Lung (tissue), 12 donors: ENCODE measurements around the gene RREB1. TPM values are rescaled to one million over a fixed set of nuclear protein-coding genes. Genes with fewer than 3 reads are reported as not detected.
A peak's percentile ranks its signal among the peaks of the same experiment; 100 is the strongest.

Experiments
- ATAC-seq: fragments of 200-7000 bp; cut with Tn5 transposase; one replicate; pipeline ENCODE4 v1.9.1; 2020; ENCODE audit warnings: moderate number of reproducible peaks; ENCODE audit not compliant: insufficient read depth, low FRiP score
- DNase-seq, 3 donors: peaks; one replicate each; pipeline ENCODE4 v3.0.0-alpha.2; 2013 to 2017
- H3K27ac ChIP-seq, 2 donors: one replicate each; pipeline ENCODE4 v1.5.1; 2013; ENCODE audit warnings: mild to moderate bottlenecking in 2 of 2, moderate library complexity in 2 of 2, control low read depth in 1 of 2, inconsistent platforms in 1 of 2, low read depth in 1 of 2, low read length in 1 of 2
- H3K27me3 ChIP-seq, 3 donors: one replicate each; pipeline ENCODE4 v1.5.1; 2013; ENCODE audit warnings: low read length in 2 of 3; ENCODE audit not compliant: control insufficient read depth in 3 of 3, insufficient read depth in 3 of 3
- H3K36me3 ChIP-seq, 4 donors: one replicate each; pipeline ENCODE4 v1.5.1; 2013; ENCODE audit warnings: low read length in 4 of 4, mild to moderate bottlenecking in 1 of 4, moderate library complexity in 1 of 4; ENCODE audit not compliant: control insufficient read depth in 4 of 4, insufficient read depth in 4 of 4
- H3K4me1 ChIP-seq, 5 donors: one replicate each; pipeline ENCODE4 v1.5.1; 2013; ENCODE audit warnings: low read length in 5 of 5, mild to moderate bottlenecking in 2 of 5, moderate library complexity in 1 of 5; ENCODE audit not compliant: control insufficient read depth in 5 of 5, insufficient read depth in 5 of 5
- H3K4me3 ChIP-seq: one replicate; pipeline ENCODE4 v1.5.1; 2013; ENCODE audit warnings: mild to moderate bottlenecking, control low read depth, moderate library complexity
- H3K9ac ChIP-seq, 2 donors: one replicate each; pipeline ENCODE4 v1.5.1; 2013; ENCODE audit warnings: low read length in 2 of 2, control low read depth in 1 of 2; ENCODE audit not compliant: insufficient read depth in 1 of 2
- H3K9me3 ChIP-seq, 4 donors: one replicate each; pipeline ENCODE4 v1.5.1; 2013; ENCODE audit warnings: low read length in 3 of 4, mild to moderate bottlenecking in 1 of 4, moderate library complexity in 1 of 4; ENCODE audit not compliant: control insufficient read depth in 4 of 4, insufficient read depth in 3 of 4
- CTCF ChIP-seq: IDR thresholded peaks from 2 replicates; pipeline ENCODE4 v1.5.1; 2012; ENCODE audit warnings: mild to moderate bottlenecking; ENCODE audit errors: control extremely low read depth, extremely low read depth
- WGBS, 2 donors: extraction: QIAGEN DNeasy Blood & Tissue Kit; methylation state at CpG; one replicate each; pipeline ENCODE4 v1.1.7; 2013; 5-methylcytosine and 5-hydroxymethylcytosine counted together
- polyA plus RNA-seq, 2 donors: library from polyadenylated mRNA; stranded (reverse); fragments of 200-250 nt; gene quantifications; one replicate each; pipeline ENCODE4 v1.2.1, GENCODE V29; 2013
- total RNA-seq, 2 donors: library from RNA; depleted of rRNA in 1 of 2; stranded (reverse); fragments of >200 nt in 1 of 2; gene quantifications; one replicate each; pipeline ENCODE4 v1.2.1, GENCODE V29; 2014 to 2021
- donor health status: control.
- donor health status: control.
- donor health status: Bipolar disorder and iron deficiency.
- donor health status: healthy.
- donor health status: DM: yes; HTN: yes; CAD: no.

Gene RREB1
- total and polyA plus RNA-seq, 4 donors = 8.9 to 54.7 (median 31.1) TPM

GRCh38 chr6:7236306-7237209 lies 128.8 kb downstream of the RREB1 start:
- peaks cover 0 to 15% (median 8%) of the 10 kb centered on the region in 5 donors for H3K4me1 ChIP-seq
- no peaks in the 10 kb centered on the region for H3K27me3 ChIP-seq
- H3K4me3 ChIP-seq = no peak overlapping the region
- no peak for TF ChIP-seq CTCF
- no peak for ATAC-seq
- peaks cover 4 to 39% (median 15%) of the 10 kb centered on the region in 4 donors for H3K36me3 ChIP-seq
- no peaks in the 10 kb centered on the region for H3K9me3 ChIP-seq
- H3K27ac ChIP-seq = peak overlapping the region in 1 of 2 donors; percentile 82
- peak in 1 of 3 donors; percentile 8 for DNase-seq
- no peak overlapping the region for H3K9ac ChIP-seq
- 68 to 81% methylated on average over 8 of the region's 8 CpGs for WGBS, 2 donors

- Histone ChIP-seq H3K9ac (no peak overlapping the region), H3K36me3 (peaks cover 0 to 31% (median 10%) of the 10 kb centered on the region in 4 donors), H3K4me3 (no peak overlapping the region), H3K4me1 (peaks cover 0 to 19% (median 8%) of the 10 kb centered on the region in 5 donors), H3K27me3 (no peaks in the 10 kb centered on the region), H3K9me3 (no peaks in the 10 kb centered on the region), H3K27ac (no peak overlapping the region)
- no peak for TF ChIP-seq CTCF
- 90 to 92% methylated on average over 8 of the region's 8 CpGs for WGBS, 2 donors
- no peak for DNase-seq
- no peak for ATAC-seq
Measured at GRCh38 chr6:7237653-7238188, 130.0 kb downstream of the RREB1 start.

- H3K4me1 ChIP-seq = peaks cover 0 to 27% (median 9%) of the 10 kb centered on the region in 5 donors
- H3K36me3 ChIP-seq = peaks cover 0 to 31% (median 10%) of the 10 kb centered on the region in 4 donors
- no peak for ATAC-seq
- 94 to 95% methylated on average over 5 of the region's 5 CpGs for whole genome bisulfite sequencing, 2 donors
- DNase-seq = no peak
- no peaks in the 10 kb centered on the region for H3K9me3 ChIP-seq
- no peak for TF ChIP-seq CTCF
- no peak overlapping the region for H3K27ac ChIP-seq
- H3K4me3 ChIP-seq = no peak overlapping the region
- no peaks in the 10 kb centered on the region for H3K27me3 ChIP-seq
- H3K9ac ChIP-seq = no peak overlapping the region
Measured at GRCh38 chr6:7238526-7238899, 130.8 kb downstream of the RREB1 start.
